HG02571 (cell line): ENCODE data around the gene CAPN2.
"Not testable (repeated sequence)": the region's sequence is repeated elsewhere in the genome, so short reads cannot be mapped to it uniquely, and the experiment has no call there.

Experiments used
- ATAC-seq: cut with Tn5 transposase; IDR thresholded peaks from one replicate; pipeline ENCODE4 v1.9.1; 2021; ENCODE audit warnings: mild to moderate bottlenecking, moderate library complexity; ENCODE audit not compliant: unreplicated experiment

CAPN2 gene

DNA sequence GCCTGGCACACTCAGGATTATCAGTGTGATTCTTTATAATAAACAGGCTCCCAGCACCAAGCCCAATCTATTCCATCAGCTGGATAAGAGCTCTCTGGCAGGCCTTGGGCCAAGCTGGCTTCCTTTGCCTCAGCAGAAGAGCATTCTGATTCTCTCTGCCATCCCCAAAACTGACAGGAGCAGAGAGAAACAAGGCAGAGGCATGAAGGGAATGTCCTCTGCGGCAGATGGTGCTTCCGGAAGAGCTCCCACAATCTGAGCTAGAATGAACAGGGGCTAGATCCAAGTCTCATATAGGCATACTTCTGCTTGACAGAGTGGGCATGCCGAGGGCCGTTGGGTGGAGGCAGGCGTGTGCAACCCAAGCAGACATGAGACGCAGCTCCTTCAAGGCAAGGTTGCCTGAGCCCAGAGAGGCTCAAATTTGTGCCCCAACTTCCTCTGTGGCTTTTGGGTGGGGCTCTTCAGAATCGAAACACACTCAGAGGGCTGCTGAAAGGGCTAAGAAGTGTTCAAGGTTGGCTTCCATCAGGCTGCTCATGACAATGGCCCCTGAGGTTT is 4.0 kb downstream of the CAPN2 start:
- ATAC-seq, result peak; percentile 32

DNA sequence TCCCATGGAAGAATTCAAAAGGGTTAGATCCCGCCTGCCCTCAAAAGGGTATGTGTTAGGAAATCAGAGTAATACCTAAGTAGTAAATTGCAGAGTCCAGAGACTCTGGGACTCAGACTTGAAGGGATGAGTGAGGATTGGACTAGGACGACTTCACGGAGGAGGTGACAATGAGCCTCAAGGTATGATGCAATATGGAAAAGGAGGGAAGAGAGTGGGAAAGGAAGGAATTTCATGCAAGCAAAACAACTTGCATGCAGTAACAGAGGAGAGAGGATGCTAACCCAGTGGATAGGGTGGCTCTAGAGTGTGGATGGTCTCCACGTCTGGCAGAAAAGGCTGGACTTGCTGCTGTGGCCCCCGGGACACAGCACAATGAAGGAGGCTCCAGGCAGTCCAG is 4.8 kb downstream of the CAPN2 start:
- no peak for ATAC-seq

GRCh38 chr1:223717695-223718363 is 5.5 kb downstream of the CAPN2 start:
- no peak for ATAC-seq

DNA sequence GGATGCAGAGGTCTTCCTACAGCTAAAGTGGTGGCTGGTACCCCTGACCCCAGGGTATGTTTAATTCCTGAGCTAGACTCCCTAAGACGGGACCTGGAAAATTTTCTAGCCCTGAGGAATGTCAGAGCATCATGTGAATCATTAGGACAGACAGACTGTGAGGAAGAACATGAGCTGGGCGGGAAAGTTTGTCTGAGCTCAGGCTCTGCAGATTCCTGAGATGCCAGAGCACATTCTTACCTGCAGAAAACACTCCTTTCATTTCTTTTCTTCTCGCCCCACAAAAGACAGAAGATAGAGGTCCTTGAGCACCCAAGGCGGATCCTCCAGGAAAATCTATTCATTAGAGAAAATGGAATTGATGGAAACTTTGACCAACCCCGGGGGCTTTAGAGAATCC is 6.5 kb downstream of the CAPN2 start:
- no peak for ATAC-seq

GRCh38 chr1:223720971-223721591 is 8.7 kb downstream of the CAPN2 start:
- ATAC-seq, result no peak

DNA sequence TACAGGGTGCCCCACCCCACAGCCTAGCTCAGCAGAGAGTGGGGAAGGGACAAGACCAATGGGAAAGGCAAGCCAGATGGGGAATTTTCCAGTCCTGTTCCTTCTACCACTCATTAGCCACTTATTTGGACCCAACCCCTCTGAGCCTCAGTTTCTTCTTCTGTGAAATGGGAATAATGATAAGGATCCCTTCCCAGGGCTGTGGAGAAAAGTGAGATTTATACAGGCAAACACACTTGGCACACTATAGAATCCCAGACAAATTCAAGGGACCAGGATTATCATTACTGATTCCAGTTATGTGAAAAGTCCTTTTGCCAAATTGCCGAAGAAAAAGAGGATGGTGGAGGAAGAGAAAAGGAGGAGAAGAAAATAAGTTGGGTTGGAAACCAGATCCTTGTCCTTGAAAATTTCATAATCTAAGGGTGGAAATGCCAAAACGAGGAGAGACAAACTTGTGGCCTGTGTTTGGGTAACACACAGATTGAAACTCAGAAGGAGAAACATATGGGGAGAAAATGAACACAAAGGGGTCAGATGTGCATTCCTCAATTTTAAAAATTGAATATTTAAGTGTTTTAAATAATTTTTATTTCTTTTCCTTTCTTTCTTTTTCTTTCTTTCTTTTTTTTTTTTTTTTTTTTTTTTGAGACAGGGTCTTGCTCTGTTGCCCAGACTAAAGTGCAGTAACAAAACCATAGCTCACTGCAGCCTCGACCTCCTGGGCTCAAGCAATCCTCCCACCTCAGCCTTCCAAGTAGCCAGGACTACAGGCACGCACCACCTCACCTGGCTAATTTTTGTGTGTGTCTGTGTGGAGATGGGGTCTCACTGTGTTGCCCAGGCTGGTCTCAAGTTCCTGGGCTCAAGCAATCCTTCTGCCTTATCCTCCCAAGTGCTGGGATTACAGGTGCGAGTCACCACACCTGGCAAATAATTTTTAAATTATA is 9.6 kb downstream of the CAPN2 start:
- ATAC-seq, result no peak

- ATAC-seq, result no peak
Measured at GRCh38 chr1:223723351-223723904, 11.1 kb downstream of the CAPN2 start.

DNA sequence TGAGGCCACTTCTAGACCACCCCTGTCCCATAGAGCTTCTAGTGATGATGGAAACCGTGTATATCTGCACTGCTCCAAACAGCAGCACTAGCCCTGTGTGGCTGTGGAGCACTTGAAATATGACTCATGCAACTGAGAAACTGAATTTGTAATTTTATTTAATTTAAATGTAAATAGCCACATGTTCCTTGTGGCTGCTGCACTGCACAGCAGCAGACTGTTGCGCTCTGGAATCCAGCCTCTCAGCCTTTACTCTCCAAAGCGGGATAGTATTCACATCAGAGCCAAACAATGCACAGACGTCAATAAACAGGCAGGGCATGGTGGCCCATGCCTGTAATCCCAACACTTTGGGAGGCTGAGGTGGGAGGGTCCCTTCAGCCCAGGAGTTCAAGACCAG is 12.0 kb downstream of the CAPN2 start:
- no peak for ATAC-seq

GRCh38 chr1:223725578-223725977 is 13.2 kb downstream of the CAPN2 start:
- ATAC-seq, result no peak

DNA sequence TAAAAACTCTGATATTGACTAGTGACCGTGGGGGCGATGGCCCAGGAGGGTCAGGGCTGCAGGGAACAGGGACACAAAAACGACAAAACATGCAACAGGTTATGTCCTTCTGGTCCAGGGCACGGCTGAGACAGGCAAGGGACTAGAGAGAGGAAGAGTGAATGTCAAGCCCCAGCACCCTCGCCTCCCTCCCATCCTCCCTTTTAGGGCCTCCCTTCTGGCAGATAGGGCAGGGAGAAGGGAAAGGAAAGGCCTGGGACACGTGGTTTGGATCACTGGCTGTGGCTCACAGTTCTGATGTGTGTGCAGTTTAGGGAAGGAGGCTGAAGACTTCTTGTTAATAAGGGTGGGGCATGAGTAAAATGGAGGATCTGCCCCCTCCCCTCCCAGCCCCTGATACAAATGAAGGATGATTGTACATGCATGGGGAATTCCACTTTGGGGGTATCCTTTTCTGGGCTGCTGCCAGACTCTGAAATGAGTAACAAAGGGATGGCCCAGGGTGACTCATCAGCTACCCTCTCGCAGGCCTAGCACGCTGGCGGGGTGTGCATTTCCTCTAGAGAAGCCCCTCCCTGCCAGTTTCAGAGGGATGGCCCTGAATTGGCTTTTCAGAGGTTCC is 14.2 kb downstream of the CAPN2 start:
- ATAC-seq, result peak; percentile 84

- no peak for ATAC-seq
Measured at GRCh38 chr1:223727541-223727940, 15.2 kb downstream of the CAPN2 start.

DNA sequence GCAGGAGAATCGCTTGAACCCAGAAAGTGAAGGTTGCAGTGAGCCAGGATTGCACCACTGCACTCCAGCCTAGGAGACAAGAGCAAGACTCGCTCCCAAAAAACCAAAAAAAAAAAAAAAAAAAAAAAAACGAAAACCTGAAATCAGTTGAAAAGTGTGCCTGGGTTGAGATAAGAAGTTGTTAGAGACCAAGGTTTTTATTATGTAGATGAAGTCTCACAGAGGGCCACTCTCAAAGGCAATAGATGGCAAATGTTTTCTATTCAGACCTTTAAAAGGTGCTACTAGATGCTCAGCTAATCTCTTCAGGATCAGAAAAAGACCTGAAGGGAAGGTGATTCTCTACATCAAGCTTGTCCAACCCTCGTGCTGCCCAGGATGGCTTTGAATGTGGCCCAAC is 17.6 kb downstream of the CAPN2 start:
- ATAC-seq, result no peak

DNA sequence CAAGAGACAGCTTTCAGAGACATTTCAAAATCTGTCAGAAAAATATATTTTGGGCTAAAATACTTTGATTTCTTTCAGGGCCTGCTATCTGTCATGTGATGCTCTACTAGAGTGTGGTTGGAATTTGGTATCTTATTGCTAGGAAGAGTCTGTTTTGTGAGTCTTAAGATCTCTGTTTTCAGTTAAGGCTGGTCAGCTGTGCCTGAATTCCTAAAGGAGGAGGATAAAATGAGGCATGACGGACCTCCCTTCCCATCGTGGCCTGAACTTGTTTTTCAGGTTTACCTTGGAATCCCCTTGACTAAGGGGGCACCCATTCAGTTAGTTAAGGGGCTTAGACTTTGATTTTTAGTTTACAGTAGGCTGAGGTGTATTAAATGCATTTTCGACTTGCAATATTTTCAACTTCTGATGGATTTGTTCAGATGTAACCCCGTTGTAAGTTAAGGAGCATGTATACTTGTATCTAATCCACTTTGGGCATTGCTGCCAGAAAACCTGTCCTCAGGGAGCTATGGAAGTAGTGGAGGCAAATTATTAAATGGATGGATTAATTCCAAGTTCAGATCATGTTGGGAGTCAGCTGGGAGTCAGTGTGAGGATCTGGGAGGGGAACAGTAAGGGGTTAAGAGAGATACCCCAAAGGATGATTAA is 18.3 kb downstream of the CAPN2 start:
- ATAC-seq, result no peak

GRCh38 chr1:223731133-223731770 is 18.9 kb downstream of the CAPN2 start:
- ATAC-seq, result no peak

GRCh38 chr1:223732993-223733798 is 20.9 kb downstream of the CAPN2 start:
- ATAC-seq, result no peak

DNA sequence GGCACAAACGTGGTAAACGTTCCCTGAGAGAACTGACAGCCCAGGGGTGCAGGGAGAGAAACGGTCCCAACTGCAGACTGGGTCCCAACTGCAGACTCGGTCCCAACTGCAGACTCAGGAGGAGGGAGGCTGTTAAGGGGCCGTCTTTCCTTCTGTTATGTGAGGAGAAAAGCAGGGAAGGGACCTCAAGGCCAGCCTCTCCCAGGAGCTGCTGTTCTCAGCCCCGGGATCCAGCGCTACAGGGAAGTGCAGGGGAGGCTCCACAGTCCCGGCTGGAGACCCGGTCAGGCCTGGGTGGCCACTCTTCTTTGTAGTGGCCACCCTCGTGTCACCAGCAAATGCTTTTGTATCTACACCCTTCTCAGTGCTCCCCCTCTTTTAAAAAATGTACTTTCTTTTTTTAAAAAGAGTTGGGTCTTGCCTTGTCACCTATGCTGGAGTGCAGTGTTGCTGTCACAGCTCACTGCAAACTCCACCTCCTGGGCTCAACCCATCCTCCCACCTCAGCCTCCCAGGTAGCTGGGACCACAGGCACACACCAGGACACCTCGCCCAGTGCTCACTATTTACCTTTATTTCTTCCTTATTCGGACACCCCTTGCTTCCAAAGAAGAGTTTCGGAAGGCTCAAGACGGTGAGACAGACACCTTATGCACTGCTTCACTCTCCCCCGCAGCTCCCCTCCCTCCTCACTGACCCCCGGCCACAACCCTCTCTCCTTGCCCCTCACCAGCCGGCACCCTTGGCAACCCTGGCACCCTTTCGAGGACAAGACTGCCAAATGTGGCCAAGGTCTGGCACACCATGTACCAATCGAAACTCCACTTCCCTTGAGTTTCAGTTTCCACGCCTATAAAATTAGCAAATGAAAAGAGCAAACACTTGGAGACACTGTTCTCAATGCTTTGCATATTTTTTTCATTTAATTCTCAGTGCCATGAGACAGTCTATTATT is 21.8 kb downstream of the CAPN2 start:
- ATAC-seq, result no peak

DNA sequence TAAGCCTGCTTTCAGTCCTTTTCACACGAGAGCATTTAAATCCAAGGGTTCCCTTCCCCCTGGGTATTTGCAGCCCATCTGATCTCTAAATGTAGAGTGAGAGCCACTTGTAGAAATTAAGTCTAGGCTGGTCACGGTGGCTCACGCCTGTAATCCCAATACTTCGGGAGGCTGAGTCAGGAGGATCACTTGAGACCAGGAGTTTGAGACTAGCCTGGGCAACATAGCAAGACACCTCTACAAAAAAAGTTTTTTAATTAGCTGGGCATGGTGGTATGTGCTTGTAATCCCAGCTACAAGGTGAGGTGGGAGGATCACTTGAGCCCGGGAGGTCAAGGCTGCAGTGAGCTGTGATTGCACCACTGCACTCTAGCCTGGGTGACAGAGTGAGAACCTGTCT is 24.3 kb downstream of the CAPN2 start:
- not testable (repeated sequence) for ATAC-seq

DNA sequence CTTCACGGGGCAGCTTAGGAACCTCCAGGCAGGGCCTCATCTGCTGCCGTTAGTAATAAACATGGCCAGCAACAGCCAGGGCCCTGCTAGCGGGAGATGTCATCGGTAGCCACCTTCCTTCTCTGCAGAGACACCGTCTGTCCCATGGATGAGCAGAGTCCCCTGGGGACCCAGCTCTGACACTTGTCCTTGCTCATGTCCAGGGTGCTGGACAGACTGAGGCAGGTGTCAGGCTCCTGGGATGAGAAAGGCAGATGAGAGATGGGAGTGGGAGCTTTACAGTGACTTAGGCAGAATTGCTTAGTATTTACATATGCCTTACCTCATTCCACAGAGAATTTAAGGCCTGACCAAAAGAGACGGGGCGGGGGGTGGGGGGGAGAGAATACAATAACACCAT is 25.0 kb downstream of the CAPN2 start:
- ATAC-seq, result no peak
